GM23338 (cell line): ENCODE measurements around the gene RAD23A. TPM values are rescaled to one million over a fixed set of nuclear protein-coding genes. Genes with fewer than 3 reads are reported as not detected.

Source experiments
- ATAC-seq: fragments of 200-7000 bp; cut with Tn5 transposase; 3 replicates; pipeline ENCODE4 v1.9.1; 2020
- DNase-seq: peaks from one replicate; pipeline ENCODE4 v3.0.0-alpha.2; 2015; ENCODE audit warnings: low spot score
- H2AFZ ChIP-seq: fragments of 200-600 bp; sonication (generic); 2 replicates; pipeline ENCODE4 v1.8.0; 2016; ENCODE audit warnings: antibody characterized with exemption, mild to moderate bottlenecking, moderate library complexity
- H3F3A ChIP-seq: fragments of 200-600 bp; sonication (generic); replicated peaks from 2 replicates; pipeline ENCODE4 v1.8.0; 2017; ENCODE audit warnings: antibody characterized with exemption, mixed run types, low read depth
- H3K27ac ChIP-seq: fragments of 200-600 bp; sonication (generic); 2 replicates; pipeline ENCODE4 v1.6.1; 2016; ENCODE audit warnings: low read depth
- H3K27me3 ChIP-seq: fragments of 200-600 bp; sonication (generic); 2 replicates; pipeline ENCODE4 v1.8.0; 2016; ENCODE audit warnings: mild to moderate bottlenecking, mixed run types, moderate library complexity; ENCODE audit not compliant: insufficient read depth
- H3K36me3 ChIP-seq: fragments of 200-600 bp; sonication (generic); 2 replicates; pipeline ENCODE4 v1.8.0; 2016; ENCODE audit warnings: mild to moderate bottlenecking; ENCODE audit not compliant: insufficient read depth
- H3K4me1 ChIP-seq: fragments of 200-600 bp; sonication (generic); 2 replicates; pipeline ENCODE4 v1.8.0; 2016; ENCODE audit warnings: mild to moderate bottlenecking, moderate library complexity; ENCODE audit not compliant: insufficient read depth
- H3K4me2 ChIP-seq: fragments of 200-600 bp; sonication (generic); 2 replicates; pipeline ENCODE4 v1.7.1; 2017; ENCODE audit warnings: mixed run types
- H3K4me3 ChIP-seq: fragments of 200-600 bp; sonication (generic); 2 replicates; pipeline ENCODE4 v1.6.1; 2016; ENCODE audit warnings: mixed run types
- H3K79me2 ChIP-seq: fragments of 200-600 bp; sonication (generic); replicated peaks from 2 replicates; pipeline ENCODE4 v1.8.0; 2017; ENCODE audit warnings: mild to moderate bottlenecking; ENCODE audit not compliant: insufficient read depth
- H3K9me2 ChIP-seq: fragments of 200-600 bp; sonication (generic); 2 replicates; pipeline ENCODE4 v1.8.0; 2017; ENCODE audit not compliant: insufficient read depth
- H4K20me1 ChIP-seq: fragments of 200-600 bp; sonication (generic); replicated peaks from 2 replicates; pipeline ENCODE4 v1.8.0; 2017; ENCODE audit warnings: mild to moderate bottlenecking; ENCODE audit not compliant: insufficient read depth
- H3K27ac Mint-ChIP-seq: 2 replicates; pipeline ENCODE4 v1.8.0; 2020; ENCODE audit warnings: inconsistent platforms, mild to moderate bottlenecking, moderate library complexity, mixed read lengths
- H3K27me3 Mint-ChIP-seq: 3 replicates; pipeline ENCODE4 v1.8.0; 2022; ENCODE audit warnings: low read depth, mild to moderate bottlenecking, moderate library complexity, mixed read lengths, inconsistent platforms; ENCODE audit not compliant: insufficient read depth, poor library complexity
- H3K36me3 Mint-ChIP-seq: 3 replicates; pipeline ENCODE4 v1.8.0; 2021; ENCODE audit warnings: low read depth, mild to moderate bottlenecking, inconsistent platforms, moderate library complexity, mixed read lengths
- H3K4me1 Mint-ChIP-seq: 3 replicates; pipeline ENCODE4 v1.8.0; 2020; ENCODE audit warnings: mild to moderate bottlenecking, inconsistent platforms, mixed read lengths
- H3K4me3 Mint-ChIP-seq: 3 replicates; pipeline ENCODE4 v1.8.0; 2021; ENCODE audit warnings: moderate library complexity, mild to moderate bottlenecking, inconsistent platforms, mixed read lengths
- H3K9me3 Mint-ChIP-seq: 3 replicates; pipeline ENCODE4 v1.8.0; 2020; ENCODE audit warnings: moderate library complexity, mild to moderate bottlenecking, inconsistent platforms, mixed read lengths
- CREB1 ChIP-seq: fragments of 250-450 bp; sonication (Bioruptor Pico); IDR thresholded peaks from 2 replicates; pipeline ENCODE4 v1.5.0; 2020; ENCODE audit warnings: low read depth, mild to moderate bottlenecking, moderate library complexity
- polyA plus RNA-seq: library from polyadenylated mRNA; unstranded; fragments of >200 nt; fragmentation: Nextera tagmentation; extraction: Ambion mirVana; gene quantifications from 2 replicates; pipeline ENCODE4 v1.2.1, GENCODE V29; 2016
- total RNA-seq: library from RNA; depleted of rRNA; stranded (reverse); fragments of >200 nt; shearing (Covaris generic); gene quantifications from 2 replicates; pipeline ENCODE4 v1.2.3, GENCODE V29; 2014
- TF ChIP-seq, protein P1 (sequence below): fragments of 250-450 bp; sonication (Bioruptor Pico); IDR thresholded peaks from 2 replicates; pipeline ENCODE4 v1.5.0; 2020; ENCODE audit warnings: mild to moderate bottlenecking, moderate library complexity

The RAD23A gene
- total and polyA plus RNA-seq, 2 experiments from 2014 or later = 69.7 to 127 TPM

GRCh38 chr19:12937093-12937926 lies 8.4 kb upstream of the RAD23A start:
- Mint-ChIP-seq H3K27ac (peak overlapping the region; percentile 95), H3K4me3 (peak overlapping the region; percentile 99), H3K36me3 (peaks cover 40% of the 10 kb centered on the region), H3K4me1 (peaks cover 42% of the 10 kb centered on the region), H3K27me3 (peaks cover 13% of the 10 kb centered on the region), H3K9me3 (no peaks in the 10 kb centered on the region)
- peaks cover 44% of the 10 kb centered on the region for H3K79me2 ChIP-seq
- H4K20me1 ChIP-seq = peaks cover 28% of the 10 kb centered on the region
- H3K9me2 ChIP-seq = no peaks in the 10 kb centered on the region
- no peak overlapping the region; the same call in 1 of the 2 replicates for H2AFZ ChIP-seq
- 0 out of 2 replicates have a peak, but pooled peaks have one; percentile 8 for TF ChIP-seq CREB1 (CRISPR knock-in tag)
- TF ChIP-seq, protein P1, sequence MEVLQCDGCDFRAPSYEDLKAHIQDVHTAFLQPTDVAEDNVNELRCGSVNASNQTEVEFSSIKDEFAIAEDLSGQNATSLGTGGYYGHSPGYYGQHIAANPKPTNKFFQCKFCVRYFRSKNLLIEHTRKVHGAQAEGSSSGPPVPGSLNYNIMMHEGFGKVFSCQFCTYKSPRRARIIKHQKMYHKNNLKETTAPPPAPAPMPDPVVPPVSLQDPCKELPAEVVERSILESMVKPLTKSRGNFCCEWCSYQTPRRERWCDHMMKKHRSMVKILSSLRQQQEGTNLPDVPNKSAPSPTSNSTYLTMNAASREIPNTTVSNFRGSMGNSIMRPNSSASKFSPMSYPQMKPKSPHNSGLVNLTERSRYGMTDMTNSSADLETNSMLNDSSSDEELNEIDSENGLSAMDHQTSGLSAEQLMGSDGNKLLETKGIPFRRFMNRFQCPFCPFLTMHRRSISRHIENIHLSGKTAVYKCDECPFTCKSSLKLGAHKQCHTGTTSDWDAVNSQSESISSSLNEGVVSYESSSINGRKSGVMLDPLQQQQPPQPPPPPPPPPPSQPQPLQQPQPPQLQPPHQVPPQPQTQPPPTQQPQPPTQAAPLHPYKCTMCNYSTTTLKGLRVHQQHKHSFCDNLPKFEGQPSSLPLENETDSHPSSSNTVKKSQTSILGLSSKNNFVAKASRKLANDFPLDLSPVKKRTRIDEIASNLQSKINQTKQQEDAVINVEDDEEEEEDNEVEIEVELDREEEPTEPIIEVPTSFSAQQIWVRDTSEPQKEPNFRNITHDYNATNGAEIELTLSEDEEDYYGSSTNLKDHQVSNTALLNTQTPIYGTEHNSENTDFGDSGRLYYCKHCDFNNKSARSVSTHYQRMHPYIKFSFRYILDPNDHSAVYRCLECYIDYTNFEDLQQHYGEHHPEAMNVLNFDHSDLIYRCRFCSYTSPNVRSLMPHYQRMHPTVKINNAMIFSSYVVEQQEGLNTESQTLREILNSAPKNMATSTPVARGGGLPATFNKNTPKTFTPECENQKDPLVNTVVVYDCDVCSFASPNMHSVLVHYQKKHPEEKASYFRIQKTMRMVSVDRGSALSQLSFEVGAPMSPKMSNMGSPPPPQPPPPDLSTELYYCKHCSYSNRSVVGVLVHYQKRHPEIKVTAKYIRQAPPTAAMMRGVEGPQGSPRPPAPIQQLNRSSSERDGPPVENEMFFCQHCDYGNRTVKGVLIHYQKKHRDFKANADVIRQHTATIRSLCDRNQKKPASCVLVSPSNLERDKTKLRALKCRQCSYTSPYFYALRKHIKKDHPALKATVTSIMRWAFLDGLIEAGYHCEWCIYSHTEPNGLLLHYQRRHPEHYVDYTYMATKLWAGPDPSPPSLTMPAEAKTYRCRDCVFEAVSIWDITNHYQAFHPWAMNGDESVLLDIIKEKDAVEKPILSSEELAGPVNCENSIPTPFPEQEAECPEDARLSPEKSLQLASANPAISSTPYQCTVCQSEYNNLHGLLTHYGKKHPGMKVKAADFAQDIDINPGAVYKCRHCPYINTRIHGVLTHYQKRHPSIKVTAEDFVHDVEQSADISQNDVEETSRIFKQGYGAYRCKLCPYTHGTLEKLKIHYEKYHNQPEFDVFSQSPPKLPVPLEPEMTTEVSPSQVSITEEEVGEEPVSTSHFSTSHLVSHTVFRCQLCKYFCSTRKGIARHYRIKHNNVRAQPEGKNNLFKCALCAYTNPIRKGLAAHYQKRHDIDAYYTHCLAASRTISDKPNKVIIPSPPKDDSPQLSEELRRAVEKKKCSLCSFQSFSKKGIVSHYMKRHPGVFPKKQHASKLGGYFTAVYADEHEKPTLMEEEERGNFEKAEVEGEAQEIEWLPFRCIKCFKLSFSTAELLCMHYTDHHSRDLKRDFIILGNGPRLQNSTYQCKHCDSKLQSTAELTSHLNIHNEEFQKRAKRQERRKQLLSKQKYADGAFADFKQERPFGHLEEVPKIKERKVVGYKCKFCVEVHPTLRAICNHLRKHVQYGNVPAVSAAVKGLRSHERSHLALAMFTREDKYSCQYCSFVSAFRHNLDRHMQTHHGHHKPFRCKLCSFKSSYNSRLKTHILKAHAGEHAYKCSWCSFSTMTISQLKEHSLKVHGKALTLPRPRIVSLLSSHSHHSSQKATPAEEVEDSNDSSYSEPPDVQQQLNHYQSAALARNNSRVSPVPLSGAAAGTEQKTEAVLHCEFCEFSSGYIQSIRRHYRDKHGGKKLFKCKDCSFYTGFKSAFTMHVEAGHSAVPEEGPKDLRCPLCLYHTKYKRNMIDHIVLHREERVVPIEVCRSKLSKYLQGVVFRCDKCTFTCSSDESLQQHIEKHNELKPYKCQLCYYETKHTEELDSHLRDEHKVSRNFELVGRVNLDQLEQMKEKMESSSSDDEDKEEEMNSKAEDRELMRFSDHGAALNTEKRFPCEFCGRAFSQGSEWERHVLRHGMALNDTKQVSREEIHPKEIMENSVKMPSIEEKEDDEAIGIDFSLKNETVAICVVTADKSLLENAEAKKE (CRISPR knock-in tag) = no peak
- peak overlapping the region; percentile 76 for H3K4me2 ChIP-seq
- DNase-seq (peak; percentile 91), ATAC-seq (peak; percentile 39)
- peak overlapping the region; percentile 94 for H3K27ac ChIP-seq
- H3K27me3 ChIP-seq = no peaks in the 10 kb centered on the region
- H3F3A ChIP-seq = peaks cover 47% of the 10 kb centered on the region
- peaks cover 28% of the 10 kb centered on the region for H3K4me1 ChIP-seq
- peak overlapping the region; percentile 99 for H3K4me3 ChIP-seq
- H3K36me3 ChIP-seq = peaks cover 34% of the 10 kb centered on the region
